HepG2 (cell line): ENCODE data around the gene CMA1. TPM values are rescaled to one million over a fixed set of nuclear protein-coding genes. Genes with fewer than 3 reads are reported as not detected.

Source experiments
- ATAC-seq: fragments of 200-7000 bp; cut with Tn5 transposase; 3 replicates; pipeline ENCODE4 v1.9.1; 2020; ENCODE audit warnings: mild to moderate bottlenecking, moderate library complexity
- BruUV-seq: library from RNA; stranded (reverse); fragments of 400-500 nt; replicated peaks from 2 replicates; lab custom pipeline; 2021; lab: Mats Ljungman, UMichigan
- CTCF ChIA-PET: fragments of 300-600 bp; formaldehyde crosslinking; extraction: SDS; loops from one replicate; lab custom pipeline; 2021; ENCODE audit warnings: low total read pairs, inconsistent platforms, low intra/inter-chr PET ratio; lab: Yijun Ruan, JAX
- POLR2A ChIA-PET: fragments of 350-600 bp; sonication (Branson Sonifier 250); formaldehyde crosslinking; loops from one replicate; lab custom pipeline; 2020; ENCODE audit warnings: antibody characterized with exemption, inconsistent platforms; lab: Yijun Ruan, JAX
- DNase-seq: peaks from one replicate; pipeline ENCODE4 v3.0.0-alpha.2; 2015; ENCODE audit warnings: low spot score
- FAIRE-seq: peaks from 3 replicates; lab custom pipeline; 2011; peaks lifted over from hg19 to GRCh38; lab: Jason Lieb, UNC
- H2AFZ ChIP-seq: one replicate; pipeline ENCODE4 v1.6.1; 2011; ENCODE audit warnings: low read length, inconsistent platforms
- H3K27ac ChIP-seq: fragments of 300-600 bp; 3 replicates; pipeline ENCODE4 v1.8.0; 2011; ENCODE audit warnings: mixed run types, mild to moderate bottlenecking, mixed read lengths, low read length, inconsistent platforms; ENCODE audit not compliant: insufficient read depth; ENCODE audit errors: extremely low read length
- H3K27me3 ChIP-seq, 2 experiments: fragments of 200-600 bp in 1 of 2; 2 replicates in 1 of 2; 3 replicates in 1 of 2; pipeline versions ENCODE4 v1.6.0 to v1.8.0; 2011; ENCODE audit warnings: low read length in 2 of 2, mild to moderate bottlenecking in 2 of 2, moderate library complexity in 2 of 2, inconsistent platforms in 1 of 2; ENCODE audit not compliant: insufficient read depth in 2 of 2, control insufficient read depth in 1 of 2
- H3K36me3 ChIP-seq, 2 experiments: fragments of 200-600 bp in 1 of 2; replicated peaks in 1 of 2; 2 replicates in 1 of 2; 3 replicates in 1 of 2; pipeline versions ENCODE4 v1.5.1 to v1.8.0; 2011; ENCODE audit warnings: low read length in 2 of 2, inconsistent platforms in 1 of 2; ENCODE audit not compliant: insufficient read depth in 2 of 2, control insufficient read depth in 1 of 2
- H3K4me1 ChIP-seq: 2 replicates; pipeline ENCODE4 v1.5.1; 2012; ENCODE audit warnings: low read length, inconsistent platforms; ENCODE audit not compliant: insufficient read depth
- H3K4me2 ChIP-seq: 2 replicates; pipeline ENCODE4 v1.6.0; 2011; ENCODE audit warnings: low read depth, low read length, inconsistent platforms
- H3K4me3 ChIP-seq, 3 experiments: fragments of 200-600 bp in 1 of 3; sonication (generic), shearing (Covaris generic) in 1 of 3; replicated peaks in 1 of 3; 2 replicates each; pipeline ENCODE4 v1.5.1; 2011 to 2016; ENCODE audit warnings: low read length in 3 of 3, inconsistent platforms in 2 of 3, low read depth in 2 of 3, mild to moderate bottlenecking in 2 of 3, control low read depth in 1 of 3, mixed read lengths in 1 of 3; ENCODE audit not compliant: insufficient read depth in 1 of 3
- H3K79me2 ChIP-seq: one replicate; pipeline ENCODE4 v1.6.1; 2011; ENCODE audit warnings: low read length, inconsistent platforms; ENCODE audit not compliant: insufficient read depth
- H3K9ac ChIP-seq: 2 replicates; pipeline ENCODE4 v1.6.0; 2011; ENCODE audit warnings: mild to moderate bottlenecking, low read depth, low read length, inconsistent platforms; ENCODE audit not compliant: insufficient read depth
- H3K9me3 ChIP-seq: 2 replicates; pipeline ENCODE4 v1.5.1; 2012; ENCODE audit warnings: mild to moderate bottlenecking, low read length
- H4K20me1 ChIP-seq: 2 replicates; pipeline ENCODE4 v1.6.0; 2011; ENCODE audit warnings: inconsistent platforms, mild to moderate bottlenecking, low read length, moderate library complexity; ENCODE audit not compliant: insufficient read depth
- GTF2F1 ChIP-seq: fragments of 150-350 bp; IDR thresholded peaks from 2 replicates; pipeline ENCODE4 v1.6.1; 2014; ENCODE audit warnings: low read length
- HOXA7 ChIP-seq: sonication (generic); formaldehyde crosslinking; IDR thresholded peaks from 2 replicates; pipeline ENCODE4 v1.8.1; 2022; ENCODE audit warnings: mild to moderate bottlenecking, missing genetic modification reagents, moderate library complexity
- IRX3 ChIP-seq: sonication (generic); formaldehyde crosslinking; IDR thresholded peaks from 2 replicates; pipeline ENCODE4 v1.8.1; 2023; ENCODE audit warnings: mild to moderate bottlenecking, low read depth, missing genetic modification reagents, borderline replicate concordance
- MAFK ChIP-seq, 2 experiments: IDR thresholded peaks in 1 of 2; conservative IDR thresholded peaks in 1 of 2; 2 replicates each; pipeline ENCODE4 v1.6.1; 2011; ENCODE audit warnings: improper control_type of control experiment in 2 of 2, low read length in 2 of 2
- NR2F2 ChIP-seq: IDR thresholded peaks from 2 replicates; pipeline ENCODE4 v1.6.1; 2012; ENCODE audit warnings: low read depth, inconsistent platforms, borderline replicate concordance
- RORA ChIP-seq: sonication (generic); formaldehyde crosslinking; IDR thresholded peaks from 2 replicates; pipeline ENCODE4 v1.5.0; 2020; ENCODE audit warnings: mild to moderate bottlenecking, missing genetic modification reagents, moderate library complexity
- SSRP1 ChIP-seq: IDR thresholded peaks from 2 replicates; pipeline ENCODE4 v1.6.1; 2016; ENCODE audit warnings: control low read depth
- ZNF10 ChIP-seq: sonication (generic); formaldehyde crosslinking; IDR thresholded peaks from 2 replicates; pipeline ENCODE4 v1.4.0; 2020; ENCODE audit warnings: mild to moderate bottlenecking, low read depth, missing genetic modification reagents, borderline replicate concordance
- ZNF256 ChIP-seq: sonication (generic); formaldehyde crosslinking; conservative IDR thresholded peaks from 2 replicates; pipeline ENCODE4 v1.4.0; 2020; ENCODE audit warnings: missing genetic modification reagents
- ZNF644 ChIP-seq: IDR thresholded peaks from 2 replicates; pipeline ENCODE4 v1.6.1; 2016; ENCODE audit warnings: low read depth
- WGBS: methylation state at CpG from one replicate; pipeline ENCODE4 v1.1.6; 2017; ENCODE audit warnings: low lambda C conversion rate; 5-methylcytosine and 5-hydroxymethylcytosine counted together
- in situ Hi-C: cut with HindIII; loops from 2 replicates; pipeline ENCODE4 v1.10.0; 2017; ENCODE audit warnings: low pct_unique_long_range_greater_than_20kb; ENCODE audit not compliant: extremely low pct_ligation_motif_present
- intact Hi-C: fragments of 100-400 bp; cut with micrococcal nuclease; formaldehyde crosslinking; loops from one replicate; pipeline ENCODE4 v1.10.0; 2022; ENCODE audit not compliant: unreplicated experiment
- polyA plus RNA-seq, 8 experiments: library from polyadenylated mRNA; depleted of rRNA in 3 of 8; stranded (reverse) in 7 of 8; unstranded in 1 of 8; fragments of >200 nt; fragmentation: Illumina TruSeq in 4 of 8; extraction: Trizol in 4 of 8; gene quantifications; 2 replicates each; pipeline versions ENCODE4 v1.2.1 to v1.2.3, GENCODE V29; 2011 to 2016; ENCODE audit warnings: low read depth in 4 of 8, missing spikeins in 1 of 8, mixed read lengths in 1 of 8; ENCODE audit not compliant: insufficient read depth in 1 of 8
- total RNA-seq, 5 experiments: library from RNA; depleted of rRNA; stranded (reverse); fragments of >200 nt; fragmentation: Illumina TruSeq; extraction: Trizol; gene quantifications; 2 replicates each; pipeline ENCODE4 v1.2.3, GENCODE V29; 2016; ENCODE audit warnings: low read depth in 1 of 5
- TF ChIP-seq, protein P1 (sequence below): sonication (generic); formaldehyde crosslinking; IDR thresholded peaks from 2 replicates; pipeline ENCODE4 v1.4.0; 2020; ENCODE audit warnings: missing genetic modification reagents
- TF ChIP-seq, protein P2 (sequence below): sonication (generic); formaldehyde crosslinking; IDR thresholded peaks from 2 replicates; pipeline ENCODE4 v1.4.0; 2020; ENCODE audit warnings: missing genetic modification reagents, borderline replicate concordance

The CMA1 gene
- total and polyA plus RNA-seq, 2 of the 13 experiments (the other 11 are each of a cell fraction or from before 2014, with no cell fraction given) = not detected

DNA sequence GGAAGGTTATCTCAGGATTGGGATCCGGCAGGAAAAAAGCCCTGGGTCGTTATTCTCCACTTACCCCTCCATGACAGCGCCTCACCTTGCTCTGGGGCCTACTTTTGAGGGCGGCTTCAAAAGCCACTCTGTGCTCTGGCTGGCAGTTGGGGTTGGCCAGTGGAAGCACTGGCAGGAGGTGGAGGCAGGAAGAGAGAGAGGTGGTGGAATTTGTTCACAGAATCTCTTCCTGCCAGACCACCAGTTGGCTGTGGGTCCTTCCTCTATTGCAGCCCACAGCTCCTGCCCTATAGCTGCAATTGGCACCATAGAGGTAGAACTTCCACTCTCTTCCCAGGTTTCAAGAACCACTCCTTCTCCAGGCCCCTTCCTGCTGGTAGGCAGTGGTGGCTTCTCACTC is 32.8 kb downstream of the CMA1 start:
- WGBS = 65% methylated on average over 4 of the region's 4 CpGs

DNA sequence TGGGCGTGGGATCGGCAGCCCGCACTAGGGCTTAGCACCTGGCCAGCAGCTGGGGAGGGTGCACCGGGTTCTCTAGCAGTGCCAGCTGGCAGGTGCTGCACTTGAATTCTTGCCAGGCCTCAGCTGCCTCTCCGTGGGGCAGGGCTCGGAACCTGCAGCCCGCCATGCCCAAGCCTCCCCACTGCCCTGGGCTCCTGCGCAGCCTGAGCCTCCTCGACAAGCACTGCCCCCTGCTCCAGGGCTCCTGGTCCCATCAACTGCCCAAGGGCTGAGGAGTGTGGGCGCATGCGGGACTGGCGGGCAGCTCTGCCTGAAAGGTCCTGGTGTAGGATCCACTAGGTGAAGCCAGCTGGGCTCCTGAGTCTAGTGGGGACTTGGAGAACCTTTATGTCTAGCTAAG is 34.9 kb downstream of the CMA1 start:
- 65% methylated on average over 11 of the region's 12 CpGs for WGBS
- TF ChIP-seq ZNF256 (CRISPR knock-in tag) (no peak), ZNF644 (CRISPR knock-in tag) (no peak), HOXA7 (CRISPR knock-in tag) (no peak), ZNF10 (CRISPR knock-in tag) (no peak)
- TF ChIP-seq, protein P1, sequence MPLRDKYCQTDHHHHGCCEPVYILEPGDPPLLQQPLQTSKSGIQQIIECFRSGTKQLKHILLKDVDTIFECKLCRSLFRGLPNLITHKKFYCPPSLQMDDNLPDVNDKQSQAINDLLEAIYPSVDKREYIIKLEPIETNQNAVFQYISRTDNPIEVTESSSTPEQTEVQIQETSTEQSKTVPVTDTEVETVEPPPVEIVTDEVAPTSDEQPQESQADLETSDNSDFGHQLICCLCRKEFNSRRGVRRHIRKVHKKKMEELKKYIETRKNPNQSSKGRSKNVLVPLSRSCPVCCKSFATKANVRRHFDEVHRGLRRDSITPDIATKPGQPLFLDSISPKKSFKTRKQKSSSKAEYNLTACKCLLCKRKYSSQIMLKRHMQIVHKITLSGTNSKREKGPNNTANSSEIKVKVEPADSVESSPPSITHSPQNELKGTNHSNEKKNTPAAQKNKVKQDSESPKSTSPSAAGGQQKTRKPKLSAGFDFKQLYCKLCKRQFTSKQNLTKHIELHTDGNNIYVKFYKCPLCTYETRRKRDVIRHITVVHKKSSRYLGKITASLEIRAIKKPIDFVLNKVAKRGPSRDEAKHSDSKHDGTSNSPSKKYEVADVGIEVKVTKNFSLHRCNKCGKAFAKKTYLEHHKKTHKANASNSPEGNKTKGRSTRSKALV = no peak
- TF ChIP-seq, protein P2, sequence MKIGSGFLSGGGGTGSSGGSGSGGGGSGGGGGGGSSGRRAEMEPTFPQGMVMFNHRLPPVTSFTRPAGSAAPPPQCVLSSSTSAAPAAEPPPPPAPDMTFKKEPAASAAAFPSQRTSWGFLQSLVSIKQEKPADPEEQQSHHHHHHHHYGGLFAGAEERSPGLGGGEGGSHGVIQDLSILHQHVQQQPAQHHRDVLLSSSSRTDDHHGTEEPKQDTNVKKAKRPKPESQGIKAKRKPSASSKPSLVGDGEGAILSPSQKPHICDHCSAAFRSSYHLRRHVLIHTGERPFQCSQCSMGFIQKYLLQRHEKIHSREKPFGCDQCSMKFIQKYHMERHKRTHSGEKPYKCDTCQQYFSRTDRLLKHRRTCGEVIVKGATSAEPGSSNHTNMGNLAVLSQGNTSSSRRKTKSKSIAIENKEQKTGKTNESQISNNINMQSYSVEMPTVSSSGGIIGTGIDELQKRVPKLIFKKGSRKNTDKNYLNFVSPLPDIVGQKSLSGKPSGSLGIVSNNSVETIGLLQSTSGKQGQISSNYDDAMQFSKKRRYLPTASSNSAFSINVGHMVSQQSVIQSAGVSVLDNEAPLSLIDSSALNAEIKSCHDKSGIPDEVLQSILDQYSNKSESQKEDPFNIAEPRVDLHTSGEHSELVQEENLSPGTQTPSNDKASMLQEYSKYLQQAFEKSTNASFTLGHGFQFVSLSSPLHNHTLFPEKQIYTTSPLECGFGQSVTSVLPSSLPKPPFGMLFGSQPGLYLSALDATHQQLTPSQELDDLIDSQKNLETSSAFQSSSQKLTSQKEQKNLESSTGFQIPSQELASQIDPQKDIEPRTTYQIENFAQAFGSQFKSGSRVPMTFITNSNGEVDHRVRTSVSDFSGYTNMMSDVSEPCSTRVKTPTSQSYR (CRISPR knock-in tag) = no peak
- no peak overlapping the region for H3K4me3 ChIP-seq
- H2AFZ ChIP-seq = no peak overlapping the region
- no peaks in the 10 kb centered on the region for H4K20me1 ChIP-seq
- no peaks in the 10 kb centered on the region for H3K9me3 ChIP-seq
- H3K4me1 ChIP-seq = no peaks in the 10 kb centered on the region
- in situ Hi-C loops (no loop called here), intact Hi-C loops (no loop called here)
- ATAC-seq = no peak; the same call in 2 of the 3 replicates
- no peaks in the 10 kb centered on the region for H3K36me3 ChIP-seq
- no peak overlapping the region for H3K4me2 ChIP-seq
- DNase-seq = no peak
- H3K79me2 ChIP-seq = no peaks in the 10 kb centered on the region
- ChIA-PET POLR2A (interaction anchor here (1.2 kb wide), 1 partner anchor 31 kb away, joined by 4 read pairs; the partner anchor contains the start of gene SDR39U1), CTCF (no interaction called here)
- H3K9ac ChIP-seq = no peak overlapping the region
- no peak overlapping the region for H3K27ac ChIP-seq
- BruUV-seq = no TSS peak
- FAIRE-seq = no peak
- no peaks in the 10 kb centered on the region for H3K27me3 ChIP-seq

More for the DNA sequence above, 32.8 kb downstream of the CMA1 start:
- Histone ChIP-seq H3K27ac (no peak overlapping the region), H3K27me3 (no peaks in the 10 kb centered on the region), H3K9ac (no peak overlapping the region), H3K4me1 (no peaks in the 10 kb centered on the region), H3K9me3 (no peaks in the 10 kb centered on the region), H3K36me3 (no peaks in the 10 kb centered on the region), H3K4me2 (no peak overlapping the region), H2AFZ (no peak overlapping the region), H4K20me1 (no peaks in the 10 kb centered on the region), H3K79me2 (no peaks in the 10 kb centered on the region), H3K4me3 (no peak overlapping the region)
- ChIA-PET CTCF (no interaction called here), POLR2A (no interaction called here)
- 0 out of 2 replicates have a peak, but pooled peaks have one; percentile 27 for TF ChIP-seq IRX3 (CRISPR knock-in tag)
- TF ChIP-seq SSRP1 = no peak
- TF ChIP-seq MAFK (conservative IDR thresholded peaks at IDR 0.05 in 1 of 2, IDR thresholded peaks at IDR 0.05 in 1 of 2; ENCODE audit: low read length in 2 of 2) = no peak
- no peak for TF ChIP-seq NR2F2
- no peak for TF ChIP-seq RORA (CRISPR knock-in tag)
- no peak for TF ChIP-seq GTF2F1
- FAIRE-seq (no peak), ATAC-seq (no peak), DNase-seq (no peak)
- in situ Hi-C loops (no loop called here), intact Hi-C loops (no loop called here)
- BruUV-seq = no TSS peak
